ENCODE measurements around the gene SNAI1.

DNA sequence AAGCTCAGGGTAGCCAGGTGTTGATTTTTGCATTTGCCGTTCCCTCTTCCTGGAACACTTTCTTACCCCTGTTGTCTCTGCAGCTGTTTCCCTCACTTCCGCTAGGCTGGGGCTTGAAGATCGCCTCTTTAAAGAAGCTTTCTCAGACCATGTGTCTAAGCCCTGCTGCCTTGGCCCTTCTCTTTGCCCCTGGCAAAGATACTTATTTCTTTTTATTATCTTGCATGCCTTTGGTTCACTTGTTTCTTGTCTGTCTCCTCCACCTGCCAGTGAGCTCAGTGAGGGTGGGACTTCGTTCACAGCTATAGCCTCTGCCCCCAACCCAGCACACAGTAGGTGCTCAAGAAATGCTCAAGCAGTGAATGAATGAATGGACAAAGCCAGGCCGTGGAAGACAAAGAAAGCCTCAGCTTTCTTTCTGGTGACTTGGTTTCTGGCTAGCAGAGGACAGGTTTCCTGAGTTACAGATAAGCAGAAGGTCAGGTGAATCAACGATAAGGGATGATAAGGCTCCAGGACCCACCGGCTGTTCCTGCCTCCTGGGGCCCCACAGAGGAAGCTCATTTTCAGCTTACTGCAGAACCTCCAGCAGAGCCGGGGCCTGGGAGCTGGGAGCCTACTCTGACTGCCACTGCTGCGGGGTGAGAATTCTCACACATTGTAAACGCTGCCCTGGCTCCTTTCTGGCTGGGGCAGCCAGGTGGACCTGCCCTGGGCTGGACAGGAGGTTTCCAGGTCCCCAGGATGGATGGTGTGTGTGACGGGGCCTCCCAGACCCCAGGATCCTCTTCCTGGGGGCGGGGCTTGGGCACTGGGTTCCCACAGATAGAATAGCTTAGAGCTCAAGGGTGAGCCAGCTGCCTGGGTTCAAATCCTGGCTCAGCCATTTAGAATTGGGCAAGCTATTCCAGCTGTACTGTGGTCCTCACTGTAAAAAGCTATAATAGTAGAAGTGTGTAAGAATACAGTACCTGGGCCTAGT is 29.8 kb downstream of the SNAI1 start:
- TF ChIP-seq, protein P1, sequence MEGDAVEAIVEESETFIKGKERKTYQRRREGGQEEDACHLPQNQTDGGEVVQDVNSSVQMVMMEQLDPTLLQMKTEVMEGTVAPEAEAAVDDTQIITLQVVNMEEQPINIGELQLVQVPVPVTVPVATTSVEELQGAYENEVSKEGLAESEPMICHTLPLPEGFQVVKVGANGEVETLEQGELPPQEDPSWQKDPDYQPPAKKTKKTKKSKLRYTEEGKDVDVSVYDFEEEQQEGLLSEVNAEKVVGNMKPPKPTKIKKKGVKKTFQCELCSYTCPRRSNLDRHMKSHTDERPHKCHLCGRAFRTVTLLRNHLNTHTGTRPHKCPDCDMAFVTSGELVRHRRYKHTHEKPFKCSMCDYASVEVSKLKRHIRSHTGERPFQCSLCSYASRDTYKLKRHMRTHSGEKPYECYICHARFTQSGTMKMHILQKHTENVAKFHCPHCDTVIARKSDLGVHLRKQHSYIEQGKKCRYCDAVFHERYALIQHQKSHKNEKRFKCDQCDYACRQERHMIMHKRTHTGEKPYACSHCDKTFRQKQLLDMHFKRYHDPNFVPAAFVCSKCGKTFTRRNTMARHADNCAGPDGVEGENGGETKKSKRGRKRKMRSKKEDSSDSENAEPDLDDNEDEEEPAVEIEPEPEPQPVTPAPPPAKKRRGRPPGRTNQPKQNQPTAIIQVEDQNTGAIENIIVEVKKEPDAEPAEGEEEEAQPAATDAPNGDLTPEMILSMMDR (IDR thresholded peaks at IDR 0.05), result no peak
- no peak for TF ChIP-seq POLR2A (IDR thresholded peaks at IDR 0.05)
